ENCODE results near the gene TIAM2.
"Not testable (repeated sequence)": the region's sequence is repeated elsewhere in the genome, so short reads cannot be mapped to it uniquely, and the experiment has no call there.

The TIAM2 gene

GRCh38 chr6:155263373-155264063 lies 268.4 kb downstream of the TIAM2 start, which contains the start of gene CLDN20:
CLDN20 (plus strand) TSS chr6:155264013; CDS start chr6:155275720, 11,707 bp downstream.
- DNase-seq (ENCODE audit: low read depth): no peak

GRCh38 chr6:155264693-155265320 lies 269.7 kb downstream of the TIAM2 start:
- no peak for DNase-seq (ENCODE audit: low read depth)

GRCh38 chr6:155265843-155266535 lies 270.9 kb downstream of the TIAM2 start:
- no peak for DNase-seq (ENCODE audit: low read depth)

GRCh38 chr6:155267411-155267810 lies 272.3 kb downstream of the TIAM2 start:
- DNase-seq (ENCODE audit: low read depth): no peak

GRCh38 chr6:155268088-155268867 lies 273.2 kb downstream of the TIAM2 start:
- DNase-seq (ENCODE audit: low read depth): not testable (repeated sequence)

GRCh38 chr6:155269765-155270164 lies 274.6 kb downstream of the TIAM2 start:
- DNase-seq (ENCODE audit: low read depth): no peak

GRCh38 chr6:155270561-155271091 lies 275.5 kb downstream of the TIAM2 start:
- no peak for DNase-seq (ENCODE audit: low read depth)

- no peak for DNase-seq (ENCODE audit: low read depth)
Measured at GRCh38 chr6:155271145-155271544, 276.0 kb downstream of the TIAM2 start.

- DNase-seq (ENCODE audit: low read depth): no peak
Measured at GRCh38 chr6:155272353-155273232, 277.5 kb downstream of the TIAM2 start.

GRCh38 chr6:155273431-155273830 lies 278.3 kb downstream of the TIAM2 start:
- peak; percentile 72 for DNase-seq (ENCODE audit: low read depth)

GRCh38 chr6:155274106-155274505 lies 279.0 kb downstream of the TIAM2 start:
- DNase-seq (ENCODE audit: low read depth): no peak

GRCh38 chr6:155274533-155274932 lies 279.4 kb downstream of the TIAM2 start:
- no peak for DNase-seq (ENCODE audit: low read depth)

GRCh38 chr6:155275808-155276480 lies 280.8 kb downstream of the TIAM2 start:
- DNase-seq (ENCODE audit: low read depth): no peak

- DNase-seq (ENCODE audit: low read depth): no peak
Measured at GRCh38 chr6:155276638-155277037, 281.5 kb downstream of the TIAM2 start.

- no peak for DNase-seq (ENCODE audit: low read depth)
Measured at GRCh38 chr6:155278319-155279049, 283.4 kb downstream of the TIAM2 start.

GRCh38 chr6:155284775-155285174 lies 289.7 kb downstream of the TIAM2 start:
- no peak for DNase-seq (ENCODE audit: low read depth)

- DNase-seq (ENCODE audit: low read depth): no peak
Measured at GRCh38 chr6:155287762-155288161, 292.6 kb downstream of the TIAM2 start.

- DNase-seq (ENCODE audit: low read depth): no peak
Measured at GRCh38 chr6:155290491-155290890, 295.4 kb downstream of the TIAM2 start.

GRCh38 chr6:155291291-155291690 lies 296.2 kb downstream of the TIAM2 start:
- no peak for DNase-seq (ENCODE audit: low read depth)

GRCh38 chr6:155292711-155293110 lies 297.6 kb downstream of the TIAM2 start:
- no peak for DNase-seq (ENCODE audit: low read depth)

Measured in HS-27A (cell line).